RWPE2 (cell line): ENCODE measurements around the gene SEMA4C.

Source experiments
- ATAC-seq: fragments of 200-7000 bp; cut with Tn5 transposase; 3 replicates; pipeline ENCODE4 v1.9.1; 2021; ENCODE audit warnings: low read depth
- DNase-seq: peaks from one replicate; pipeline ENCODE4 v3.0.0-alpha.2; 2020; ENCODE audit warnings: low spot score
- H3K27ac ChIP-seq: fragments of 450-650 bp; 2 replicates; pipeline ENCODE4 v1.5.1; 2017; ENCODE audit warnings: mild to moderate bottlenecking; ENCODE audit not compliant: poor library complexity, severe bottlenecking
- H3K27me3 ChIP-seq: fragments of 250-450 bp; sonication (Bioruptor Pico); 2 replicates; pipeline ENCODE4 v1.5.1; 2021; ENCODE audit warnings: mild to moderate bottlenecking, moderate library complexity; ENCODE audit not compliant: insufficient read depth, poor library complexity, severe bottlenecking
- H3K36me3 ChIP-seq: fragments of 250-450 bp; sonication (Bioruptor Pico); 2 replicates; pipeline ENCODE4 v1.5.1; 2020; ENCODE audit warnings: low read depth, mild to moderate bottlenecking, moderate library complexity
- H3K4me1 ChIP-seq: fragments of 250-450 bp; sonication (Bioruptor Pico); 2 replicates; pipeline ENCODE4 v1.5.1; 2021; ENCODE audit warnings: mild to moderate bottlenecking, moderate library complexity; ENCODE audit not compliant: insufficient read depth, poor library complexity, severe bottlenecking
- H3K4me3 ChIP-seq: fragments of 250-450 bp; sonication (Bioruptor Pico); 2 replicates; pipeline ENCODE4 v1.5.1; 2021; ENCODE audit warnings: mild to moderate bottlenecking, moderate library complexity; ENCODE audit not compliant: severe bottlenecking
- H3K9me3 ChIP-seq: fragments of 250-450 bp; sonication (Bioruptor Pico); 2 replicates; pipeline ENCODE4 v1.5.1; 2021; ENCODE audit warnings: mild to moderate bottlenecking, moderate library complexity; ENCODE audit not compliant: severe bottlenecking
- CTCF ChIP-seq: fragments of 450-650 bp; IDR thresholded peaks from one replicate; pipeline ENCODE4 v1.5.1; 2017; ENCODE audit warnings: mild to moderate bottlenecking, moderate library complexity; ENCODE audit not compliant: poor library complexity, severe bottlenecking

SEMA4C gene

GRCh38 chr2:96913117-96913397, 43.2 kb upstream of the SEMA4C start:
- no peaks in the 10 kb centered on the region for H3K9me3 ChIP-seq
- H3K4me1 ChIP-seq, result peaks cover 16% of the 10 kb centered on the region
- DNase-seq (no peak), ATAC-seq (no peak)
- H3K27ac ChIP-seq, result no peak overlapping the region
- H3K36me3 ChIP-seq, result no peaks in the 10 kb centered on the region
- H3K4me3 ChIP-seq, result no peak overlapping the region
- TF ChIP-seq CTCF, result no peak
- H3K27me3 ChIP-seq, result no peaks in the 10 kb centered on the region

GRCh38 chr2:96912346-96913116, 42.7 kb upstream of the SEMA4C start:
- ATAC-seq (no peak), DNase-seq (no peak)
- H3K4me1 ChIP-seq, result peaks cover 15% of the 10 kb centered on the region
- H3K9me3 ChIP-seq, result no peaks in the 10 kb centered on the region
- TF ChIP-seq CTCF, result no peak
- no peak overlapping the region for H3K4me3 ChIP-seq
- no peak overlapping the region for H3K27ac ChIP-seq
- no peaks in the 10 kb centered on the region for H3K36me3 ChIP-seq
- H3K27me3 ChIP-seq, result no peaks in the 10 kb centered on the region

GRCh38 chr2:96909611-96910021, 39.7 kb upstream of the SEMA4C start:
- H3K4me3 ChIP-seq, result no peak overlapping the region
- H3K27ac ChIP-seq, result no peak overlapping the region
- no peaks in the 10 kb centered on the region for H3K36me3 ChIP-seq
- ATAC-seq (no peak), DNase-seq (no peak)
- no peaks in the 10 kb centered on the region for H3K9me3 ChIP-seq
- TF ChIP-seq CTCF, result no peak
- peaks cover 2% of the 10 kb centered on the region for H3K4me1 ChIP-seq
- H3K27me3 ChIP-seq, result no peaks in the 10 kb centered on the region

- DNase-seq (no peak), ATAC-seq (no peak)
- TF ChIP-seq CTCF, result no peak
- H3K27ac ChIP-seq, result no peak overlapping the region
- H3K4me1 ChIP-seq, result no peaks in the 10 kb centered on the region
- no peaks in the 10 kb centered on the region for H3K27me3 ChIP-seq
- H3K36me3 ChIP-seq, result no peaks in the 10 kb centered on the region
- H3K4me3 ChIP-seq, result no peak overlapping the region
- H3K9me3 ChIP-seq, result no peaks in the 10 kb centered on the region
These were observed 37.5 kb upstream of the SEMA4C start for GRCh38 chr2:96907115-96908041.
